HG03354 (cell line): ENCODE results near the gene KRTAP5-10.
"Not testable (repeated sequence)": the region's sequence is repeated elsewhere in the genome, so short reads cannot be mapped to it uniquely, and the experiment has no call there.

Experiments
- ATAC-seq: cut with Tn5 transposase; IDR thresholded peaks from one replicate; pipeline ENCODE4 v1.9.1; 2021; ENCODE audit warnings: mild to moderate bottlenecking; ENCODE audit not compliant: unreplicated experiment, poor library complexity, severe bottlenecking

Gene KRTAP5-10

DNA sequence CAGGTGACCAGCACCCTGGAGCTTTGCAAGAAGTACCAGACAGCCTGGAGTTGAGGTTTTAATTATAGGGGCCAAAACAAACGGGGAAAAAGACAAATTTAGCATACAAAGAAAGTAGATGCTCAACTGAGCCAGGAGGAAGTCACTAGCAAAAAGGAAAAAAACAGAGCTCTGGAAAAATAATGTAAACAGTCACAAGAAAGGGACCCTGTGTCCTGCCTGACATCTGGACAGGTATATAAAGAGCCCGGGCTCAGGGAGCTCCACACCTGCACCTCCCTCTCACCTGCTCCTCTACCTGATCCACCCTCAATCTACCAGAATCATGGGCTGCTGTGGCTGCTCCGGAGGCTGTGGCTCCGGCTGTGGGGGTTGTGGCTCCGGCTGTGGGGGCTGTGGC, at the start of gene KRTAP5-10:
Gene KRTAP5-10, plus strand, starts transcription at position 301 of the 400 bp plus-strand sequence. Its CDS starts 25 bp downstream, at position 326.
- ATAC-seq: no peak

- ATAC-seq: no peak
Observed at GRCh38 chr11:71518506-71519471, 46.6 kb upstream of the KRTAP5-10 start.

DNA sequence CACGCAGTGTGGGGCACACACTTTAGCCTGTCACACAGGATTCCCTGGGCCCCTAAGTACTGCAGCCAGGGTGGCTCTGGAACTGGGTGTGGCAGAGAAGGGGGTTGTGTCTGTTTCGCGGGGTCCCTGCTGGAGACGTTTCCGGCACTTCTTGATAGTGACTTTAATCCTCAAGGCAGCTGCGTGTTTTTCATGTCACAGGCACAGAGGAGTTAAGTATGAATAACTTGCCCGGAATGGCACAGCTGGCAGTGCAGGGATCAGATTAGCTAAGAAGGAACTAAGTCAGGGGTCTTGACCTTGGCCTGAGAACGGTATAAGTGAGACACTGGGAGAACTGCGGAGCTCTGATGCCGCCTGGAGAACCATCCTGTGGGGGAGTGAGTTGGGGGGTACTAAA, 45.8 kb upstream of the KRTAP5-10 start:
- ATAC-seq: no peak

GRCh38 chr11:71525188-71525937, 40.0 kb upstream of the KRTAP5-10 start:
- ATAC-seq: no peak

DNA sequence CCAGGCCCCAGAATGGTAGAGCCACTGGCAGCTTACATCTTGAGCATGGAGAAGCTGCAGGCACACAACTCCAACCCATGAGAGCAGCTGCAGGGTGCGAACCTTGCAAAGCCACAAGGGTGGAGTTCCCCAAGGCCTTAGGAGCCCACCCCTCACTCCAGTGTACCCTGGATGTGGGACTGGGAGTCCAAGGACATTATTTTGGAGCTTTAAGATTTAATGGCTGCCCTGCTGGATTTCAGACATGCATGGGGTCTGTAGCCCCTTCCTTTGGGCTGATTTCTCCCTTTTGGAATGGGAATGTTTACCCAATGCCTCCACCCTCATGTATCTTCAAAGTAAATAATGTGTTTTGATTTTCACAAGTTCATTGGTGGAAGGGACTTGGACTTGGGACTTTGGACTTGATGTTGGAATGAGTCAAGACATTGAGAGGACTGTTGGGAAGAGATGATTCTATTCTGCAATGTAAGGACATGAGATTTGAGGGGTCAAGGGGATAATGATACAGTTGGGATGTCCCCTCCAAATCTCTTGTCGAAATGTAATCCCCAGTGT, 39.3 kb upstream of the KRTAP5-10 start:
- no peak for ATAC-seq

DNA sequence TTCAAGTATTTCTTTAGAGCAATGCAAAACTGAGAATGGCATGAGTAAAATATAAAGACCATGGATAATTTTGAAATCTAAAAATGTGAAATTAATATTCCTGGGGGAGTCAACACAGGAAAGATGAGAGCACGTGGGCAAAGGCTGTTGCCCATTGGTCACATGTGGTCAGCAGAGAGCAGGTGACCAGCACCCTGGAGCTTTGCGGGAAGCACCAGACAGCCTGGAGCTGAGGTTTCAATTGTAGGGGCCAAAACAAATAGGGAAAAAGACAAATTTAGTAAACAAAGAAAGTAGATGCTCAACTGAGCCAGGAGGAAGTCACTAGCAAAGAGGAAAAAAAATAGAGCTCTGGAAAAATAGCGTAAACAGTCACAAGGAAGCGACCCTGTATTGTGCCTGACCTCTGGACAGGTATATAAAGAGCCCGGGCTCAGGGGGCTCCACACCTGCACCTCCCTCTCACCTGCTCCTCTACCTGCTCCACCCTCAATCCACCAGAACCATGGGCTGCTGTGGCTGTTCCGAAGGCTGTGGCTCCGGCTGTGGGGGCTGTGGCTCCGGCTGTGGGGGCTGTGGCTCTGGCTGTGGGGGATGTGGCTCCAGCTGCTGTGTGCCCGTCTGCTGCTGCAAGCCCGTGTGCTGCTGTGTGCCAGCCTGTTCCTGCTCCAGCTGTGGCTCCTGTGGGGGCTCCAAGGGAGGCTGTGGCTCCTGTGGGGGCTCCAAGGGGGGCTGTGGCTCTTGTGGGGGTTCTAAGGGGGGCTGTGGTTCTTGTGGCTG, 38.4 kb upstream of the KRTAP5-10 start, which contains the start of gene KRTAP5-7:
Gene KRTAP5-7, plus strand, starts transcription at position 472 of the 780 bp plus-strand sequence. Its CDS starts 34 bp downstream, at position 506.
- ATAC-seq: not testable (repeated sequence)

- no peak for ATAC-seq
Observed at GRCh38 chr11:71527576-71528210, 37.7 kb upstream of the KRTAP5-10 start.

GRCh38 chr11:71530602-71531001, 34.8 kb upstream of the KRTAP5-10 start:
- ATAC-seq: no peak

DNA sequence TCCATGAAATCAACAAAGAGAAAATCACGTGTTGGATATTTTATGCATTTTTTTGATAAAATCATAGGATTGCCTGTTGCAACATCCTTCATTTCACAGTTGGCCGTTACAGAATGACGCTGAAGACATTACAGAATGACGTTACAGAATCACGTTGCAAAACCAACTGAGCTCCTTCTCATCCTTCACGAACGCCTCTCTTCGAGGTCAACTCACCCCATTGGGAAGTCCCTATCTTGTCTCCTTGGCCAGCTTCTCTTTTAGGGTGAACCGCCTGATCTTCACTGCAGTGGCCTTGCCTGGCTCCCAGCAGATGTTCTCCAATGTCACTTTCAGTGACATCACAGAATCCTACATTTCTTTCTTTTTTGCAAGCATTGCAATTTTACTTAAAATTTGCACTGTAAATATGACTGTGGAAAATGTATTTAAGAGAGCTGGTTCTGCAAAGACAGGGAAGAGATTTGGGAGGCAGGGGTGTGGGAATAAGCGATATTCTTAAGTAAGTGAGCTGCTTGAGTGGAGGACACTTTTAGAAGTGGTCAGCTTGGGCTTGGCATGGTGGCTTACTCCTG, 33.2 kb upstream of the KRTAP5-10 start:
- ATAC-seq: no peak

GRCh38 chr11:71534711-71535608, 30.4 kb upstream of the KRTAP5-10 start:
- ATAC-seq: not testable (repeated sequence)

GRCh38 chr11:71535825-71536224, 29.5 kb upstream of the KRTAP5-10 start:
- ATAC-seq: no peak

DNA sequence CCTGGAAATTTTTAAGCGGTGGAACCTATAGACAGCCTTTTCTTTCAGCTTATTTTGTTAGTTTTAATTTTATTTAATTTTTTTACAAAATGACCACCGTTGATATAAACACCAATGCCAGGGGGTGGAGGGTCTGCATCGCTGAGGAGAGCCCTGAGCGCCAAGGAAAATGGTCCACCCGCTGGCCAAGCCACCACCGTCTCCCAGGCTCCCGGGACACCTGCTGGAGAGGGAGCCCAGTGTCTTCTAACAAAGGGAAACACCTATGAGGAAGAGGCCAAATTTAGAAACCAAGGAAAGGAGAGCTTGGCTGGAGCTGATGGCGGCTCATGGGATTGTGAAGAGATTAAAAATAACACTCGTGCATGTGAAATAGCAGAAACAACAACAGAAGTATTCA, 27.8 kb upstream of the KRTAP5-10 start:
- ATAC-seq: no peak

- ATAC-seq: not testable (repeated sequence)
Observed at GRCh38 chr11:71537977-71538665, 27.2 kb upstream of the KRTAP5-10 start, which contains the start of gene KRTAP5-8. TSS of gene KRTAP5-8 (plus strand) at chr11:71538025. CDS start at chr11:71538056, 31 bp downstream.

DNA sequence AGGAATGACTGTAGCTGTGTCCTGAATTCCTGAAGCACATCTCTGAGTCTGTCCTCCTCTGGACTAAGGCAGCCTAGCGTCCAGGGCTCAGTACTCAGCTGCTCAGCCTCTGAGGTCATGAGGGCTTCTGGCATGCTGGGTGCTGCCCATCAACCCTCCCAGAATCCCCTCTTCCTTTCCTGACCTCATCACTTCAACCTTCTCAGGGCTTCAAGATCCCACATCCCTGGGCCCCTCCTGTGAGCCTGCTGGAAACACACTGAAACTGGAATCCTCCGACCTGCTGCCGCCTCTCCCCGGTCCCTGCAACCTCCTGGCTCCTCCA, 26.7 kb upstream of the KRTAP5-10 start:
- no peak for ATAC-seq

DNA sequence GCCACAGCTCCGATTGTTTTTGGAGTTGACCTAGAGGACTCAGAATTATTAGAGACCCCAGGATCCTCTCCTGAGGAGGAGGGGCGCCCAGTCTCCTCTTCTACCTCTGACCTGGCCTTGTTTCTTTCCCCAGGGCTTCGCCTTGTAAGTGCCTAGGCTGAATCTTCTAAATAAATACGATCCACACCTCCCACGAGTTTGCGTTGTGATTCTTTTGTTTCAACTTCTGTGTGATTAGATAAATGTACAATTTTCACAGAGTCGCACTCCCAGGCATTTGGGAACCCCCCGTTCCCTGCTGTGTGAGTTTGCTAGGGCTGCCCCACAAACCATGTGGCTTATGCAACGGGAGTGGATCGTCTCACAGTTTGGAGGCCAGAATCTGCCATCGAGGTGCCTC, 26.3 kb upstream of the KRTAP5-10 start:
- ATAC-seq: no peak

DNA sequence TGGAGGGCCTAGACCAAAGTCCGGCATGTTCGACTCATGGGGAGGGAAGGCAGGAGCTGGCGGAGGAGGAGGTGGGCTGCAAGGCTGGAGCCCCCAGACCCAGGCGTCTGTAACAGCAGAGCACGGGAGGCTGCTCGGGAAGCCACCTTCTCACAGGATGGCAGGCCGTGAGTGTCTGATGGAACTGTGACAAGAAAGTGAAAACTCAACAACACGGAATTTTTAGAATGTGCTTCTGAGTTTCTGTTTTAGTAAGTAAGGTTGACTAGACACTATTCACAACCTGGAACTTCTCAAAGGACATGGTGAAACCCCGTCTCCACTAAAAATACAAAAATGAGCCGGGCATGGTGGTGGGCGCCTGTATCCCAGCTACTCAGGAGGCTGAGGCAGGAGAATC, 25.4 kb upstream of the KRTAP5-10 start:
- not testable (repeated sequence) for ATAC-seq
